Measurements from ENCODE around the gene RPL41. TPM values are rescaled to one million over a fixed set of nuclear protein-coding genes. Genes with fewer than 3 reads are reported as not detected.
"Not testable (repeated sequence)": the region's sequence is repeated elsewhere in the genome, so short reads cannot be mapped to it uniquely, and the experiment has no call there.

The RPL41 gene
- 3,009 and 3,051 TPM in 2 replicates for total RNA-seq (2022)
- Bru-seq, nascent RNA, result percentile 100 among the genes with signal in this experiment
- percentile 99 among the genes with signal in this experiment for BruChase-seq, experiment 1, labeled RNA remaining after a 2-hour chase
- BruChase-seq, experiment 2, labeled RNA remaining after a 6-hour chase, result percentile 100 among the genes with signal in this experiment
- long read RNA-seq, transcript RPL41-202 (4 exons, 469 nt), result major isoform, 1,860 of 2,087 reads
- long read RNA-seq, transcript RPL41-204 (3 exons, 699 nt), result minor isoform, 58 of 2,087 reads
- long read RNA-seq, partial matches to known transcripts, result 5 of 2,087 reads
- long read RNA-seq, other reads (novel, unspliced or antisense), result 156 of 2,087 reads

DNA sequence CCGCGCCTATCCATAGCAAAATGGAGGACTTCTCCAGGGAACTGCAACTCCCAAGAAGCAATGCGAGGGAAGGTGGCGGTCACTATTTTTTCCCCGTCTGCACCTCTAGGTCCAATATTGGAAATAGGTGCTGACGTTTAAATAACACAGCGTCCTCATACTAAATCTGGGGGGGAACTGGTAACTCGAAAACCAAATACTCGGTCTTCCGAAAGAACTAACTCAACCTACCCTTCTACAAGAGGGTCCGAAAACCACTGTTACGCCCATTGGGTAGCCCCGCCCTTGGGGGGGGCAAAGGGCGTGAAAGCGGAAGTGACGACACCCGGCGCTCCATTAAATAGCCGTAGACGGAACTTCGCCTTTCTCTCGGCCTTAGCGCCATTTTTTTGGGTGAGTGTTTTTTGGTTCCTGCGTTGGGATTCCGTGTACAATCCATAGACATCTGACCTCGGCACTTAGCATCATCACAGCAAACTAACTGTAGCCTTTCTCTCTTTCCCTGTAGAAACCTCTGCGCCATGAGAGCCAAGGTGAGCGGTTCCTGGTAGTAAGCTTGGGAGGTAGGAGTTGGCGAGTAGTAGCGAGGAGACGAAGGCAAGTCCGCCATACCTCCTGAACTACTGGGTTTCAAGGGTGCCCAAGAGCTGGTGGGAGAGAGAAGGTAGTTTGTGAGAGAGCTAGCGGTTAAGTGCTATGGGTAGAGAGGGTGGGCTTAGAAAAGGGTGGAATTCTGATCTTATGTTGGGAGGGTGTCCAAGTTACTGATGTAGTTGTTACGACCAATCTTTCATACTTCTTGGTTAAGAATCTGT, at the start of gene RPL41:
TSS of gene RPL41 (plus strand) at position 367 of the 815 bp plus-strand sequence.
- Histone ChIP-seq H3K4me3 (ENCODE audit: low read depth, low read length) (peak within 1 kb of the TSS; percentile 70), H3K36me3 (ENCODE audit: control insufficient read depth, insufficient read depth, low read length) (0 out of 2 replicates have a peak, but pooled peaks cover 1% of the 10 kb centered on the region), H3K4me1 (peaks cover 18% of the 10 kb centered on the region), H3K27me3 (replicated peaks; ENCODE audit: control insufficient read depth, insufficient read depth, low read length) (no peaks in the 10 kb centered on the region), H3K9me3 (no peaks in the 10 kb centered on the region)
- TF ChIP-seq CTCF (IDR thresholded peaks at IDR 0.05; ENCODE audit: insufficient read depth in 1 of 2, low read depth in 1 of 2, low read length in 1 of 2, severe bottlenecking in 1 of 2, unreplicated experiment in 1 of 2), result no peak
- Mint-ChIP-seq H3K27ac (ENCODE audit: unreplicated experiment) (peak within 1 kb of the TSS; percentile 100), H3K4me1 (ENCODE audit: low read depth, unreplicated experiment) (peaks cover 20% of the 10 kb centered on the region), H3K36me3 (ENCODE audit: insufficient read depth, unreplicated experiment) (peaks cover 58% of the 10 kb centered on the region), H3K4me3 (ENCODE audit: unreplicated experiment) (peak within 1 kb of the TSS; percentile 97), H3K9me3 (ENCODE audit: unreplicated experiment) (no peaks in the 10 kb centered on the region), H3K27me3 (ENCODE audit: insufficient read depth, unreplicated experiment) (peaks cover 2% of the 10 kb centered on the region)
- peak; percentile 91 to 94 for DNase-seq
- BruUV-seq (replicated peaks), result no TSS peak
- ChIA-PET CTCF (no interaction called here), POLR2A (interaction anchor here (0.6 to 3.5 kb wide), 4 partner anchors 12 to 459 kb away, joined by 4 to 27 read pairs (median 14); partner anchors contain the start of genes ESYT1 and PA2G4)
- intact Hi-C loops (cut with micrococcal nuclease; ENCODE audit: unreplicated experiment), result loop anchor here (1.0 to 10.0 kb wide), 2 partner anchors 12 to 372 kb away; partner anchors contain the start of genes GDF11 and PA2G4

- Histone ChIP-seq H3K27me3 (replicated peaks; ENCODE audit: control insufficient read depth, insufficient read depth, low read length) (no peaks in the 10 kb centered on the region), H3K9me3 (no peaks in the 10 kb centered on the region), H3K36me3 (ENCODE audit: control insufficient read depth, insufficient read depth, low read length) (no peaks in the 10 kb centered on the region), H3K4me3 (ENCODE audit: low read depth, low read length) (no peak overlapping the region), H3K4me1 (0 out of 2 replicates have a peak, but pooled peaks cover 3% of the 10 kb centered on the region)
- no peak for TF ChIP-seq CTCF (IDR thresholded peaks at IDR 0.05; ENCODE audit: insufficient read depth in 1 of 2, low read depth in 1 of 2, low read length in 1 of 2, severe bottlenecking in 1 of 2, unreplicated experiment in 1 of 2)
- no peaks in the 10 kb centered on the region for H3K27me3 Mint-ChIP-seq (ENCODE audit: insufficient read depth, unreplicated experiment)
- ChIA-PET POLR2A (no interaction called here), CTCF (no interaction called here)
- no peaks in the 10 kb centered on the region for H3K36me3 Mint-ChIP-seq (ENCODE audit: insufficient read depth, unreplicated experiment)
- no peak for DNase-seq
- H3K4me3 Mint-ChIP-seq (ENCODE audit: unreplicated experiment), result no peak overlapping the region
- no TSS peak for BruUV-seq (replicated peaks)
- no peaks in the 10 kb centered on the region for H3K4me1 Mint-ChIP-seq (ENCODE audit: low read depth, unreplicated experiment)
- no peak overlapping the region for H3K27ac Mint-ChIP-seq (ENCODE audit: unreplicated experiment)
- no peaks in the 10 kb centered on the region for H3K9me3 Mint-ChIP-seq (ENCODE audit: unreplicated experiment)
- intact Hi-C loops (cut with micrococcal nuclease; ENCODE audit: unreplicated experiment), result no loop called here
Observed at GRCh38 chr12:56071648-56072047, 44.8 kb upstream of the RPL41 start.

- no peaks in the 10 kb centered on the region for H3K9me3 Mint-ChIP-seq (ENCODE audit: unreplicated experiment)
- CTCF ChIA-PET, result no interaction called here
Observed at GRCh38 chr12:56074396-56074795, 42.0 kb upstream of the RPL41 start.

DNA sequence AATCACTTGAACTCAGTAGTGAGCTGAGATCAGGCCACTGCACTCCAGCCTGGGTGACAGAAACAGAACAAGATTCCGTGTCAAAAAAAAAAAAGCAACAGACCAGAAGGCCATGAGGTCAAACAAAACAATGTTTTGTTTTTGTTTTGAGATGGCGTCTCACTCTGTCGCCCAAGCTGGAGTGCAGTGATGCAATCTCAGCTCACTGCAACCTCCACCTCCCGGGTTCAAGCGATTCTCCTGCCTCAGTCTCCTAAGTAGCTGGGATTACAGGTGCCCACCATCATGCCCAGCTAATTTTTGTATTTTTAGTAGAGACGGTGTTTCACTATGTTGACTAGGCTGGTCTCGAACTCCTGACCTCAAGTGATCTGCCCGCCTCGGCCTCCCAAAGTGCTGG, 38.5 kb upstream of the RPL41 start:
- H3K4me3 ChIP-seq (ENCODE audit: low read depth, low read length); intact Hi-C loops (cut with micrococcal nuclease; ENCODE audit: unreplicated experiment); H3K4me1 Mint-ChIP-seq (ENCODE audit: low read depth, unreplicated experiment); H3K27me3 Mint-ChIP-seq (ENCODE audit: insufficient read depth, unreplicated experiment); H3K36me3 ChIP-seq (ENCODE audit: control insufficient read depth, insufficient read depth, low read length); DNase-seq; BruUV-seq (replicated peaks); H3K9me3 Mint-ChIP-seq (ENCODE audit: unreplicated experiment); H3K27ac Mint-ChIP-seq (ENCODE audit: unreplicated experiment); H3K9me3 ChIP-seq; H3K27me3 ChIP-seq (replicated peaks; ENCODE audit: control insufficient read depth, insufficient read depth, low read length): not testable (repeated sequence)
- Mint-ChIP-seq H3K36me3 (ENCODE audit: insufficient read depth, unreplicated experiment) (peaks cover 33% of the 10 kb centered on the region), H3K4me3 (ENCODE audit: unreplicated experiment) (peak overlapping the region; percentile 89)
- ChIA-PET CTCF (interaction anchor here (0.6 kb wide), 1 partner anchor 8 kb away, joined by 3 read pairs; no protein-coding TSS in a partner anchor), POLR2A (interaction anchor here (0.6 to 0.7 kb wide), 2 partner anchors 50 to 1162 kb away, joined by 3 to 4 read pairs; partner anchors contain the start of gene ESYT1)
- H3K4me1 ChIP-seq, result peaks cover 24% of the 10 kb centered on the region

More at GRCh38 chr12:56074396-56074795, 42.0 kb upstream of the RPL41 start:
- POLR2A ChIA-PET, result no interaction called here
- Mint-ChIP-seq H3K4me3 (ENCODE audit: unreplicated experiment) (no peak overlapping the region), H3K27ac (ENCODE audit: unreplicated experiment) (no peak overlapping the region), H3K27me3 (ENCODE audit: insufficient read depth, unreplicated experiment) (no peaks in the 10 kb centered on the region), H3K36me3 (ENCODE audit: insufficient read depth, unreplicated experiment) (peaks cover 7% of the 10 kb centered on the region), H3K4me1 (ENCODE audit: low read depth, unreplicated experiment) (no peaks in the 10 kb centered on the region)
- H3K4me1 ChIP-seq, result peaks cover 7% of the 10 kb centered on the region
- intact Hi-C loops (cut with micrococcal nuclease; ENCODE audit: unreplicated experiment), result no loop called here
- H3K4me3 ChIP-seq (ENCODE audit: low read depth, low read length), result no peak overlapping the region
- H3K9me3 ChIP-seq, result no peaks in the 10 kb centered on the region
- DNase-seq, result no peak
- TF ChIP-seq CTCF (IDR thresholded peaks at IDR 0.05; ENCODE audit: insufficient read depth in 1 of 2, low read depth in 1 of 2, low read length in 1 of 2, severe bottlenecking in 1 of 2, unreplicated experiment in 1 of 2), result no peak
- H3K27me3 ChIP-seq (replicated peaks; ENCODE audit: control insufficient read depth, insufficient read depth, low read length), result no peaks in the 10 kb centered on the region
- H3K36me3 ChIP-seq (ENCODE audit: control insufficient read depth, insufficient read depth, low read length), result no peaks in the 10 kb centered on the region
- no TSS peak for BruUV-seq (replicated peaks)

All from Caco-2 (cell line).